Calu3 (cell line): ENCODE data around the gene GLB1L. TPM values are rescaled to one million over a fixed set of nuclear protein-coding genes. Genes with fewer than 3 reads are reported as not detected.

Experiments
- BruUV-seq: library from RNA; stranded (reverse); fragments of 400-500 nt; replicated peaks from 2 replicates; lab custom pipeline; 2021; lab: Mats Ljungman, UMichigan
- CTCF ChIA-PET: fragments of 300-600 bp; sonication (Branson Sonifier 250); formaldehyde crosslinking; loops from one replicate; lab custom pipeline; 2022; ENCODE audit warnings: antibody characterized with exemption; lab: Charles Lee
- DNase-seq: peaks from one replicate; pipeline ENCODE4 v3.0.0; 2022
- H3K27ac Mint-ChIP-seq: one replicate; pipeline ENCODE4 v1.8.0; 2022; ENCODE audit warnings: mixed read lengths; ENCODE audit not compliant: unreplicated experiment
- H3K27me3 Mint-ChIP-seq: one replicate; pipeline ENCODE4 v1.8.0; 2022; ENCODE audit warnings: mixed read lengths; ENCODE audit not compliant: unreplicated experiment
- H3K36me3 Mint-ChIP-seq: one replicate; pipeline ENCODE4 v1.8.0; 2022; ENCODE audit warnings: mild to moderate bottlenecking, moderate library complexity, mixed read lengths; ENCODE audit not compliant: insufficient read depth, unreplicated experiment
- H3K4me1 Mint-ChIP-seq: one replicate; pipeline ENCODE4 v1.8.0; 2022; ENCODE audit warnings: mild to moderate bottlenecking, low read depth, mixed read lengths; ENCODE audit not compliant: unreplicated experiment
- H3K4me3 Mint-ChIP-seq: one replicate; pipeline ENCODE4 v1.8.0; 2022; ENCODE audit warnings: mild to moderate bottlenecking, low read depth, moderate library complexity, mixed read lengths; ENCODE audit not compliant: unreplicated experiment
- H3K9me3 Mint-ChIP-seq: one replicate; pipeline ENCODE4 v1.8.0; 2022; ENCODE audit warnings: low read depth, mixed read lengths; ENCODE audit not compliant: unreplicated experiment
- CTCF ChIP-seq: fragments of 200-600 bp; IDR thresholded peaks from one replicate; pipeline ENCODE4 v1.8.0; 2022; ENCODE audit warnings: antibody characterized with exemption; ENCODE audit not compliant: unreplicated experiment
- intact Hi-C: fragments of 100-400 bp; cut with micrococcal nuclease; formaldehyde crosslinking; loops from one replicate; pipeline ENCODE4 v1.10.0; 2022; ENCODE audit not compliant: unreplicated experiment
- total RNA-seq: library from RNA; stranded (reverse); gene quantifications from 2 replicates; pipeline ENCODE4 v1.2.3, GENCODE V29; 2022

The GLB1L gene
- total RNA-seq, 1 experiment from 2014 or later, result 12.1 TPM

GRCh38 chr2:219254590-219255201, 9.5 kb upstream of the GLB1L start:
- no peak for TF ChIP-seq CTCF
- H3K27me3 Mint-ChIP-seq, result peaks cover 8% of the 10 kb centered on the region
- no peak for DNase-seq
- H3K4me1 Mint-ChIP-seq, result peaks cover 38% of the 10 kb centered on the region
- H3K36me3 Mint-ChIP-seq, result peaks cover 47% of the 10 kb centered on the region
- intact Hi-C loops, result loop anchor here (5.0 kb wide), 1 partner anchor 43 kb away; no protein-coding TSS in a partner anchor
- CTCF ChIA-PET, result interaction anchor here (0.8 to 3.2 kb wide), 5 partner anchors 23 to 78 kb away, joined by 3 to 10 read pairs (median 3); partner anchors contain the start of genes CNPPD1 and ZFAND2B
- H3K27ac Mint-ChIP-seq, result no peak overlapping the region
- BruUV-seq, result no TSS peak
- H3K9me3 Mint-ChIP-seq, result no peaks in the 10 kb centered on the region
- peak overlapping the region; percentile 95 for H3K4me3 Mint-ChIP-seq

GRCh38 chr2:219253753-219254589, 8.7 kb upstream of the GLB1L start, which contains the start of gene TUBA4A:
Gene TUBA4A (minus strand): TSS chr2:219253918. CDS start chr2:219253858, 60 bp downstream.
- TF ChIP-seq CTCF, result no peak
- H3K4me3 Mint-ChIP-seq, result peak within 1 kb of the TSS; percentile 95
- intact Hi-C loops, result loop anchor here (5.0 kb wide), 1 partner anchor 43 kb away; no protein-coding TSS in a partner anchor
- H3K27ac Mint-ChIP-seq, result peak within 1 kb of the TSS; percentile 70
- peak; percentile 87 for DNase-seq
- H3K9me3 Mint-ChIP-seq, result no peaks in the 10 kb centered on the region
- H3K27me3 Mint-ChIP-seq, result peaks cover 1% of the 10 kb centered on the region
- H3K4me1 Mint-ChIP-seq, result peaks cover 45% of the 10 kb centered on the region
- no TSS peak for BruUV-seq
- CTCF ChIA-PET, result interaction anchor here (0.7 to 3.2 kb wide), 8 partner anchors 9 to 48 kb away, joined by 3 to 10 read pairs (median 4); partner anchors contain the start of genes DNAJB2, GLB1L, STK16 and ZFAND2B
- peaks cover 51% of the 10 kb centered on the region for H3K36me3 Mint-ChIP-seq

- Mint-ChIP-seq H3K27ac (peak within 1 kb of the TSS; percentile 70), H3K9me3 (no peaks in the 10 kb centered on the region), H3K4me3 (peak within 1 kb of the TSS; percentile 95), H3K4me1 (peaks cover 54% of the 10 kb centered on the region), H3K27me3 (no peaks in the 10 kb centered on the region), H3K36me3 (peaks cover 55% of the 10 kb centered on the region)
- BruUV-seq, result TSS peak; percentile 54
- CTCF ChIA-PET, result interaction anchor here (0.8 to 3.2 kb wide), 6 partner anchors 8 to 47 kb away, joined by 3 to 10 read pairs (median 4); partner anchors contain the start of genes DNAJB2, GLB1L, STK16 and ZFAND2B
- peak; percentile 36 for DNase-seq
- no peak for TF ChIP-seq CTCF
- intact Hi-C loops, result loop anchor here (5.0 kb wide), 1 partner anchor 44 kb away; no protein-coding TSS in a partner anchor
Measured at GRCh38 chr2:219252900-219253752, 7.9 kb upstream of the GLB1L start, which contains the start of gene TUBA4B. Gene TUBA4B (plus strand): TSS chr2:219253243. CDS start chr2:219253408, 165 bp downstream.
